OCI-M1 (cell line): ENCODE results near the gene POLR3C.

ENCODE experiments used
- DNase-seq: peaks from one replicate; lab custom pipeline; 2025; lab: John Stamatoyannopoulos, UW

POLR3C gene

DNA sequence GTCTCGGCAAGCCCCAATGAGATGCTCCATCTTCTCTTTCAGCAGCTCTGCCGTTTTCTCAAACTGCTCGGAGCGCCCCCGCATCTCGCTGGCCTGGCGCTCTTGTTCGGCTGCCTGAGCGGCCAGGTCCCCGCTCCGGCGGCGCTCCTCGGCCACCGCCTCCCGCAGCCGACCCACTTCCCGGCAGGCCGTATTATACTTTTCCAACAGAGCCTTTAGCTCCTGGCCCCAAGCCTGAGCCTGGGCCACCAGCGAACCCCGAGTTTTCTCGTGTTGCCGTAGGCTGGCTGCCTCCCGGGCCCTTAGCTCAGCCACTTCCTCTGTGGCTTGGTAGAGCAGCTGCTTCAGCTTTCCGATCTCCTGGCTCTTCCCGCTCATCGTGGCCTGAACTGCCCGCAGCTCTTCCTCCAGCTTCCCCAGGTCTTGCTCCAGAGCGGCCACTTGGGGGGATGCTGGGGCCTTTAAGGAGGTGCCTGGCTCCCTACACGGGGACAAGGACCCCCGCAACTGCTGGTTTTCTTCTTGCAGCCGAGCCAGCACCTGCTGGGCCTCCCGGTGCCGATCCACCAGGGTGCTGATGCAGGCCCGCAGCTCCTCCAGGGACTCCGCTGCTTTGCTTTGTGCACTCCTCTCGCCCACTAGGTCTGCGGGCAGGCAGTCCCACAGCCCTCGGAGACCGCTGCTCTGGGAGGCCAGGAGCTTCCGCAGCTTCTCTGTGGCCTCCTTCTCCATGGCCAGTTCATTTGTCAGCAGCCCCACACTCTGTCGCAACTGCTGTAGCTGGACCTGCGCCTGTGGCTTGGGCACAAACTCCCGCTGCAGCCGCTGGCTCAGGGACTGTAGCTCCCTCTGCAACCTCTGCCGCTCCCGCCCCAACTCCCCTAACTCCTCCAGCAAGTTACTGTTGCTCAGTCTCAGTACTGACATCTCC lies 48.3 kb downstream of the POLR3C start:
- no peak for DNase-seq

DNA sequence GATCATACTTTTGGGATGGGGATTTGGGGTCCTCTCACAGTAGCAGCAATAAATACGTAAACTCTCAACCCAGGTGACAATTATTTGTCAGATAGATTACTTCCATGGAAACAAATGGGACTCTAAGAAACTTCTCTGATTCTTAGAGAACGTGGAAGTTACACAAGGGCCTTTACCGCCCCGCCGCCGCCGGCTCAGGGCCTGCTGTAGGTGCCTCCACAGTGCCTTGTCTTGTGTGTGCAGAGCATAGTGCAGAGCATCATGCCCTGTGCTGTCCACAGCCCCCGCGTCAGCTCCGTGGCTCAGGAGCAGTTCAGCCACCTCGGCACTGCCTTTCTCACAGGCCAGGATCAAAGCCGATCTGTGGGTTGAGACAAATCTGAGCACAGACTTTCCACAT lies 50.6 kb downstream of the POLR3C start:
- DNase-seq = no peak

DNA sequence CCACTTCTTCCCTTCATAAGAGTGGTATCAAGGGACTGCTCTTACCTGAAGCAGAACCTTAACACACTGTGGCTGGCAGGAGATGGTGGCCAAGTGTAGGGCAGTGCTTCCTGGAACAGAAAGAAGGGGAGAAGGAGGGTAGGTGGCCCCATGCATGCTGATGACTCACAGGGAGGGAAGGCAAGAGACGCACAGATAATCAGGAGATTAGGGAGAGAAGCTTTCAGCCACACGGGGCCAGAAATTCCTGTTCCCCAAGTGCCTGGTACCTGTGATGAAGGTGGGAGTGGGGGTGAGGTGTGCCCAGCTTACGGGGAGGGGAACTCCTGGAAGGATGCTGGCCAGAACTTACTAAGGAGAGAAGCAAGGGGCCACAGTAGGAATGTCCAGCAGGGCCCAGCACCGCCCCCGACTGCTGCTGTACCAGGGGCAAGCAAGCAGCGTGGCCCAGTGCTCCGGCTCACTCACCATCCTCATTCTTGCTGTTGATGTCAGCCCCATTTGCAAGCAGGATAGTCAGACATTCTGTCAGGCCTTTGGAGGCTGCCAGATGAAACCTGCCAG lies 54.0 kb downstream of the POLR3C start:
- no peak for DNase-seq

DNA sequence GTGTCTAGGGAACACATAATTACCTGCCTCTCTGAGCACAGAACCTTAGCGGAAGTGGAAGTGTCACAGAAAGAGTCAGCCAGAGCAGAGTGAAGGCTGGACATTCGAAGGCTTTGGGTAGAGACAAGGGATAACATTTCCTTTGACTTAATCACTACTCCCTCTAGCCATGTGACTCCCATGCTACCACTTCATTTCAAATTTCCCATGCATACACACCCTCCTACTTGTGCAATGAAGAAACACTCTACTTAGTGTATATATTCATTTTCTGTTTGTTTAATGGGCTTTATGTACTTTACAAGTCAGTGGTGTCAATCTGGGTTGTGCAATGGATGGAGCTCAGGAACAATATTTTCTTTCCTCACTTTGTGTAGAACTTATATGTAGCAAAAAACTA lies 54.7 kb downstream of the POLR3C start:
- no peak for DNase-seq

DNA sequence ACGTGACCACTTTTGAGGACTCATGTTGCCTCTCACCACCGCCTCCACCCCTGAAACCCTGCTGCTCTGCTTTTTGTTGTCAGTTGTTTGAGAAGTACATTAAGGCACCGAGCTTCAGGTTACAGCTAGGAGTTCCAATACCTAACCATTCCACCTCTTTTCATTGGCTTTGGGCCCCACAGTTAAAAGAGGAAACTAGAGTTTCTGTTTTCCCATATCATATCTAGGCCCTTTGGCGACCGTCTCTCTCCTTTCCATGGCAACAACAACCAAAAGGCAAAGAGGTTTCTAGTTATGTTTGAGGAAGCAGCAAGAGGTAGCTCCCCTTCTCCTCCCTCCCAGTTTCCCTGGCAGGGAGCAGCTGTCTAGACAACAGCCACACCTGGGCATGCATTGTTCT lies 55.8 kb downstream of the POLR3C start:
- DNase-seq = peak; percentile 93

DNA sequence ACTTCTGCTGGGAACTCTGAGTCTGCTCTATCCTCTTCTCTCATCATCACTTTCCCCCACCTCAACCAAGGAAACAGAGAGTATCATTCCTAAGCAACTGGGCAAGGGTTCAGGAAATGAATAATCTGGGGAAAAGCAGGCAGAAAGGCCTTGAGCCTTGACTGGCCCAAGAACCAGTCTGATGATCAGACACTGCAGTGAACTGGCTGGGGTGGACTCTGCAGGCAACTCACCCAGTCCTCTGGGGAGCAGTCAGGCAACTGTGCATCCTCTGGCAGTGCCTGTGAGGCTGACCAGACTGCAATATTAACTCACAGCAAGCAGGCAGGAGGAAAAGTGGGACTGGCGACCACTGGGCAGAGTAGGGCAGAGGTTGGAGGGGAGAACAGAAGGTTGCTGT lies 60.7 kb downstream of the POLR3C start:
- no peak for DNase-seq

DNA sequence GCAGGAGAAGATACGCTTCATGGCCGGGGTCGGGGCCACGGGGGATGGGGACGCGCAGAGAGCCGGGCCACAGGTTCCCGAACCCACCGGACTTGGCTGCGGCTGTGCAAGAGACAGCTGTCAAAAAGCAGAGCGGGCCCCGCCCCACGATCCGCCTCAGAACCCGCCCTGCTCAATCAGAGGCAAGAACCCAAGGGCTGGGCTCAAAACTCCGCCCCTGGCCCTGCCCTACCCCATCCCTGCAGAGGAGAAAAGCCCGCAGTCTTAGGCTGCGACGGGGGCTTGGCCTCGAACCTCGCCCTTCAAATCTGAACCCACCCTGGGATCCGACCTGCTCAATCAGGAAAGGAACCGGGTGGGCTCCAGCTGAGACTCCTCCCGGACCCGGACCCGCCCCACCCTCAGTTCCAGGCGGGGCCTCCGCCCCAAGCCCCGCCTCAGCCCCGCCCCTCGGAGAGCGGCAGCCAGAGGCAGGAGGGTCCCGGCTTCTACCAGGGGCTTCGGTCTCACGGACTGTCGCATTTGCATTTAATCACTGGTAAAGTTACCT lies 61.8 kb downstream of the POLR3C start, which contains the start of gene ANKRD35:
Gene ANKRD35, minus strand, starts transcription at position 129 of the 550 bp plus-strand sequence. Its CDS starts 108 bp downstream, at position 21.
- DNase-seq = peak; percentile 90

DNA sequence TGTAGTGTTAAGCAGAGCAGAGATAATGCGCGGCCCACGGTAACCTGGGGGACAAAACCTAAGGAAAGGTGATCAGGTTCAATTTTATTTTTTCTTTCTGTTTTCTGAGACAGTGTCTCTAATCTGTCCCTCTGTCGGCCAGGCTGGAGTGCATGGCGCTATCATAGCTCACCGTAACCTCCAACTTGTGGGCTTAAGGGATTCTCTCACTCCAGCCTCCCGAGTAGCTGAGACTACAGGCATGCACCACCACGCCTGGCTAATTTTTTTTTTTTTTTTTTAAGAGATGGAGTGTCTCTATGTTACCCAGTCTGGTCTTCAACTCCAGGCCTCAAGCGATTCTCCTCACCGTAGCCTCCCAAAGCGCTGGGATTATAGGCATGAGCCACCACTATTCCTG lies 62.4 kb downstream of the POLR3C start:
- DNase-seq = no peak

DNA sequence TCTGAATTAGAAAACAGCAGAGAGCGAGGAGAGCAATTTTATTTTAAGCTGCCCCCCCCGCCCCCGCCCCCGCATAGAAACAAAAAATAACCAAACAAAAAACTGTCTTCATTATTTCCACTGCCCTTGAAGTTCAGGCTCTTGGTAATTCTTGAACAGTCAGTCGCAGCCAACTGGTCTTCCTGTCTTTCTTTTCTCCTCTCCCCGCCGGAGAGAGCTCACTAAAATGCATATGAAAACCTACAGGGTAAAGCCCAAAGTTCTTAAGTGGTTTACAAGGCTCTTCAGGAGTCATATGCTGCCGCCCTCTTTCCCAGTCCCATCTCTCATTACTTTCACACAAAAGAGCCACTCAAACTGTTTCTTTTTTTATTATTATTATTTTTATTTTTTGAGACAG lies 62.8 kb downstream of the POLR3C start:
- no peak for DNase-seq

DNA sequence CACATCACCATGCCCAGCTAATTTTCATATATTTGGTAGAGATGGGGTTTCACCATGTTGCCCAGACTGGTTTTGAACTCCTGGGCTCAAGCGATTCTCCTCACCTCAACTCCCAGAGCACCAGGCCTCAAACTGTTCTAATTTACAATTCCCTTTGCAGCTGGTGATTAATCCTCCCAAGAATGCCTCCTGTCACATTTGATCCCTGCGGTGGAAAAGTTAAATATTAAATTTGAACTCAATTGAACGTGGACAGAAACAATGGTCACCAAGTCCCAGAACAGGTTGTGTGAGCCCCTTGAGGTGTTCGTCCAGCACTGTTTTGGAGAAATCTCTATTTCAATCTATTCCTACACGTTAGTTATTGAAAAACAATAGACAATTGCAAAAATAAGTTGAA lies 63.6 kb downstream of the POLR3C start:
- DNase-seq = no peak

DNA sequence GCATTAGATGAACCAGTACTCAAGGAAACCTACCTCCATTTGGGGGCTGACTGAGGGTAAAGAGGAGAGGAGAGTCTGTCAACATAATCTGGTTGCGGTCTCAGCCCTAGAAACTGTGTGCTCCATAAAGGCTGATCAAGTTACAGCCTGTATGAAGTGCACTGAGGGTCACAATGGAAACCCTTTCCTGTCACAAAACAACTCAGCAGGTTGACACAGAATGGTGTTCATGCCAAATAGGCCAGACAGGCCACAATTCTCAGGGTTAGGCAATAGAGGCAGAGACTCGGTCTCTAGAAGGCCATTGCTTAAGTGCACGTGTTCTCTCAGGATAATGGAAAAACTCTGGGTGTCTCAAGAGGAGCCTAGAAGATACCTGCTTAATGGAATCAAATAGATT lies 65.7 kb downstream of the POLR3C start:
- DNase-seq = no peak

DNA sequence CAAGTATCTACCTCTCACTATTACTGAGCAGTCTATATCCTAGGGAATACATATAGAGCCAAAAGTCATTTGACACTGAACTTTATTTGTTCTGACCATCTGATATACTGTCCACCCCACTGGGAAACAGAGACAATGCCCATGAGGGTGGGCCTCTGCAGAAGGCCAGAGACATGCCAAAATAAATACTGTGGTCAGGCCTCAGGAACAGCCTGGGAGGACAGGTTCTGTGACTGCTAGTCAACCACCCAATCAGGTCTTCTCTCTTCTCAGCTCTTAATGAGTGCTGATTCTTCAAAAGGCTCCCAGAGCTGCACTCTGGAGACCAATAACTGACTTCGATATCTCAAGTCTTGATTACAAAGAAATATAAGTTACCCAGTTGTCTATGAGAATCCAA lies 67.1 kb downstream of the POLR3C start:
- no peak for DNase-seq

DNA sequence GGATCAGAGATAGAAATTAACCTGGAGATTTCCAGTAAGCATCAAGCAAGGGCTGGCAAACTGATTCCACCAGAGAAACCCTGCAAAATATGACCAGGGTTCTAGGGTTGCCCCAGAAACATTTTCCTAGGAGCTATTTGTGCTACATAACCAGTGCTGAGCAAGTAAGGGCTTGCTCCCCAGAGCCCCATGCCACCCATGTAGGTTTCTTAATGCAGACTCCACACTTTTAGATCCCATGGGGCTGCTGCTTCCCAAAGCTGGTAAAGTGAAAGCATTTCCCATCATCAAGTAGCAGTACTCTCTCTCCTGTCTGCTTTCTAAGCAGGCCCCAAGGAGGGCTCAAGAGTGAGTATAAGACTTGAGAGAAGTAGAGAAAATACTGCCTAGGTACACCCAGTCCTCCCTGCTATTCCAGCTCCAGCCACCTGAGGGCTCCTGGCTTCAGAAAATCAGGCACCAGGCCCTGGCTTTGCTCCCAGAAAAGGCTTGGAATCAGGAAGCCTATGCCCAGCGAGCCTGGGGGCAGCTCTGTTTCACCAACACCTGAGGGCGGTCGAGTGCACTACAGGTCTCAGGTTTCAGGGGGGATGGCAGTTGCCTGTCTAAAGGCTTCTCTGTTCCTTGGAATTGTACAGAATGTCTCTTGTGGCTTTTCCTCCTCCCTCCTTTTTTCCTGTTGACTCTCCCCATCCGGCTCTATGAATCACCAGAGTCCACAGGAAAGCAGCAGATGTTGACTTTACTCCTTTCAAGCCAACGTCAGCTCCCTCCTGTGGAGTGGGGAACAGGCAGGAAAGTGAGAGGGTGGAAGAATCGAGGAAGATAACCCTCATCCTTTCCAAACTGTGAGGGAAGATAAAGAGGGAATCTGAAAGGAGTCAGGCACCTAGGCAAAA lies 67.8 kb downstream of the POLR3C start:
- peak; percentile 94 for DNase-seq

DNA sequence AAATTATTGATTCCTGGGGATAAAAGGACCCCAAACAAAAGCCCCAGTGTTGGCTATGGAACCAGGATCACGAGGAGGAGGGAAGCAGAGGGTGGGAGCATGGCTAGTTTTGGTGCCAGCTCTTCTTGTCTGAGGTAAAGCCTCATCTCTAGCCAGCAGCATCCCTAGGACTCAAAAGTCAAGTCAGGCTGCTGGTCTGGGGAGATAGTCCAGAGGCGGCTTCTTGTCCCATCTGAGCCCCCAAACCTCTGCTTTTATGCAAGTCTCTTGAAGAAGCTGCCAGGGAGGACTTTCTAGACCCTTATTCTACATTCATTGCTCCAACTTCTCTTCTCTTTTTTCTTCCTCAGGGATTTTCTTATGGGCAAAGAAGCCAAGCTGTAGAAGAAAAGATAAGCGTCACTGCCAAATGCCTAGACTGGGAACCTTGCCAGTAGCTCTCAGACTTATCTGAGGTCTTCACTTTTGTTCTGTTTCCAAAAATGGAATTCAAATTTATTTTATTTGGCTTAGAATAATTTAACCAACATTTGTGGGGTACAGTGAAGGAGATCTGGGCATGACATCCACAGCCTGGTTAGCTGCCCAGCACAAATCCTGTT lies 68.6 kb downstream of the POLR3C start:
- DNase-seq = peak; percentile 85

DNA sequence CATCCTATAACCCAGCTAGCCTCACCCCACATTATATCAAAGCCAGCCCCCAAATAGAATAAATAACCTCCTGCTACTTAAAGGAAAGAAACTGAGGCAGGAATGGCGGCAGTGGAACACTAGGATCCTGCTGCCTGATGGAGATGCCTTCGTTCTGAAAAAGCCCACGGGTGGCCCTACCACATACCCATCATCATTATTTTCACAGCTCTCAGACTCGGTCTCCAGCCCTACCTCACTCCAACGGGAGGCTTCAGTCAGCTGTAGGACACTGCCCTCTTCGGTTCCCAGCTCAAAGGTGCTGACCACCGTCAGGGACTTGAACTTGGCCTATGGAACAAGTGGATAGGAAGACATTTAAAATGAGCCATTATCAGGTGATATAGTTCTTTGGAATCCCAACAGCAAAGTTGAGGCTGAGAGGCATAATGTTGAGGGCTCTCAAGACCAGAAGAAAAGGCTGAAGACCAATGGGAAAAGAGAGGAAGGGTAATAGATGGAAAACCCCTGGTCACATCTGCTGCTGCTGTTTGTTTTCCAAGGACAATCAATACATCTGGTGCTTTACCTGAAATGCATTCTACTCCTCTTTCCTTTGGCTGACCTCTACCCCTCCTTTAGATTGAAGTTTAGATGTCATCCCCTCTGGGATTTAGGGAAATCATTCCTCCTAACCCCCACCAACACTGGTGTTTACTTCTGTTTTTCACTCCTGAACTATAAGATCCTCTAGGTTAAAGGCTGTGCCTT lies 69.5 kb downstream of the POLR3C start:
- DNase-seq = no peak
